ENCODE measurements around the gene WBP11. TPM values are rescaled to one million over a fixed set of nuclear protein-coding genes. Genes with fewer than 3 reads are reported as not detected.

Gene WBP11
- total and polyA plus RNA-seq, 2 of the 13 experiments (the other 11 are each of a cell fraction or from before 2014, with no cell fraction given) = 7.6 to 31.0 TPM

- TF ChIP-seq ZNF276 (CRISPR knock-in tag; IDR thresholded peaks at IDR 0.05; ENCODE audit: low read depth) (no peak), ZNF121 (CRISPR knock-in tag; IDR thresholded peaks at IDR 0.05) (no peak), ZBTB37 (CRISPR knock-in tag; IDR thresholded peaks at IDR 0.05) (no peak), ZNF484 (CRISPR knock-in tag; IDR thresholded peaks at IDR 0.05; ENCODE audit: borderline replicate concordance, low read depth) (no peak), JDP2 (CRISPR knock-in tag; IDR thresholded peaks at IDR 0.05; ENCODE audit: borderline replicate concordance) (no peak), ATRX (CRISPR knock-in tag; IDR thresholded peaks at IDR 0.05; ENCODE audit: borderline replicate concordance) (no peak), MLLT10 (CRISPR knock-in tag; IDR thresholded peaks at IDR 0.05) (no peak), NFIB (CRISPR knock-in tag; IDR thresholded peaks at IDR 0.05; ENCODE audit: borderline replicate concordance) (no peak), DBP (CRISPR knock-in tag; IDR thresholded peaks at IDR 0.05; ENCODE audit: not compliant biosample characterization) (no peak), PTBP1 (IDR thresholded peaks at IDR 0.05; ENCODE audit: low read depth, low read length, poor library complexity, severe bottlenecking) (no peak), TFDP1 (CRISPR knock-in tag; IDR thresholded peaks at IDR 0.05; ENCODE audit: borderline replicate concordance) (peak; percentile 57; the same call in 1 of the 2 replicates), HNRNPK (IDR thresholded peaks at IDR 0.05; ENCODE audit: low read depth, low read length, poor library complexity, severe bottlenecking) (no peak), PRMT3 (CRISPR knock-in tag; IDR thresholded peaks at IDR 0.05; ENCODE audit: borderline replicate concordance, low read depth) (no peak), CREM (IDR thresholded peaks at IDR 0.05) (peak; percentile 44; the same call in 1 of the 2 replicates), CREM (CRISPR knock-in tag; IDR thresholded peaks at IDR 0.05) (no peak), AGO2 (optimal IDR thresholded peaks at IDR 0.05; ENCODE audit: low read depth, low read length) (no peak), EZH2 (conservative IDR thresholded peaks at IDR 0.05; ENCODE audit: low read depth, low read length) (no peak), ZBTB49 (CRISPR knock-in tag; IDR thresholded peaks at IDR 0.05; ENCODE audit: borderline replicate concordance) (no peak), PLRG1 (conservative IDR thresholded peaks at IDR 0.05) (no peak), REL (CRISPR knock-in tag; conservative IDR thresholded peaks at IDR 0.05) (no peak), TBL1XR1 (IDR thresholded peaks at IDR 0.05; ENCODE audit: borderline replicate concordance, low read length, partially characterized antibody) (no peak), GABPB1 (CRISPR knock-in tag; IDR thresholded peaks at IDR 0.05) (no peak), HOXA7 (CRISPR knock-in tag; IDR thresholded peaks at IDR 0.05) (no peak)
These were observed 40.2 kb upstream of the WBP11 start, which contains the start of gene ART4 (continued) for GRCh38 chr12:14843425-14843887.
